Measurements from ENCODE around the gene ACTG1. TPM values are rescaled to one million over a fixed set of nuclear protein-coding genes. Genes with fewer than 3 reads are reported as not detected.

Gene ACTG1
- 3,857 TPM for total RNA-seq

DNA sequence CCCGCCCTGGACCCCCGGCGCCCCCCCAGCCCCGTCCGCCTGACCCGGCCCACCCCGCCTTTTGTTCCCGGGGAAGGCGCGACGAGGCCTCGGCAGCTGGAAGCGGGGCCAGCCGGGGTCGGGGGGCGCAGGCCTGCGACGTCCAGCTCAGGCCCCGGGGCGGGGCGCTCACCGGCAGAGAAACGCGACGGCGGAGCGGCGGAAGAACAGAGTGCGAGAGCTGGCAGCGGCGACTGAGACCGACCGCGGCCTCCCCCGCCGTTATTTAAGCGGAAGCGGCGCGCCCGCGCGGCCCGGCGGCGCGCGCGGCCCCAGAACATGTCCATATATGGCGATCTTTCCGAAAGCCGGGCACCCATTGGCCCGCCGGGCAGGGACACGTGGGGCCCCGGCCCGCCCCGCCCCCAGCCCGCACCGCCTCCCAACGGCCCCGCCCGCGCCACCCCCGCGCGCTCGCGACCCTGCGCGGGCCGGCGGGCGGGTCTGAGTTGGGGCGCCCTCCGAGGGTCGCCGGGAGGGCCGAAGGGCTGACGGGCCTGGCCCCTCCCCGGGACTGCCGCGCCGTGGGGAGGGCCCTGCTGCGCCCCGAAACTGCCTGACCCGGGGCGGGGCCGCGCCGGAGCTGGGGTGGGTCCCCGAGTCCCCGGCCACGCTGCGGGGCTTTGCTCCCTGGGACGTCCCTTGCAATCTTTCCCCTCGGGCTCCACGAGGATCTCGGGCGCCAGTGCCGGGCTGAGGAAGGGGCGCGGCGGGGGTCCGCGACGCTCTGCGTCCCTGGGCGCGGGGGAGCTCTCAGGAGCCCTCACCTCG, at the start of gene ACTG1:
TSS of gene ACTG1 (minus strand) at position 238 of the 810 bp plus-strand sequence. CDS start 445 bp downstream, outside the sequence.
- DNase-seq (ENCODE audit: low spot score): peak; percentile 96

DNA sequence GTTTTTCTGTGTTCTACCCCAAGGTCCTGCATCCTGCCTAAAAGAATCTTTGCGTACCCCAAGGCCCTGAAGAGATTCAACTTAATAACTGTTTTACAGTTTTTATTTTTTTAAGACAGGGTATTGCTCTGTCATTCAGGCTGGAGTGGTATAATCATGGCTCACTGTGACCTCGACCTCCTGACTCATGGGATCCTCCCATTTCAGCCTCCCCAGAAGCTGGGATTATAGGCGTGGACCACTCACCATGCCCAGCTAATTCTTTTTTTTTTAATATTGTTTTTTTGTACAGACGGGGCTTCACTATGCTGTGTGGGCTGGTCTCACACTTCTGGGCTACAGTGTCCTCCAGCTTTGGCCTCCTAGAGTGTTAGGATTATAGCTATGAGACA, 48.9 kb upstream of the ACTG1 start:
- DNase-seq (ENCODE audit: low spot score): no peak

DNA sequence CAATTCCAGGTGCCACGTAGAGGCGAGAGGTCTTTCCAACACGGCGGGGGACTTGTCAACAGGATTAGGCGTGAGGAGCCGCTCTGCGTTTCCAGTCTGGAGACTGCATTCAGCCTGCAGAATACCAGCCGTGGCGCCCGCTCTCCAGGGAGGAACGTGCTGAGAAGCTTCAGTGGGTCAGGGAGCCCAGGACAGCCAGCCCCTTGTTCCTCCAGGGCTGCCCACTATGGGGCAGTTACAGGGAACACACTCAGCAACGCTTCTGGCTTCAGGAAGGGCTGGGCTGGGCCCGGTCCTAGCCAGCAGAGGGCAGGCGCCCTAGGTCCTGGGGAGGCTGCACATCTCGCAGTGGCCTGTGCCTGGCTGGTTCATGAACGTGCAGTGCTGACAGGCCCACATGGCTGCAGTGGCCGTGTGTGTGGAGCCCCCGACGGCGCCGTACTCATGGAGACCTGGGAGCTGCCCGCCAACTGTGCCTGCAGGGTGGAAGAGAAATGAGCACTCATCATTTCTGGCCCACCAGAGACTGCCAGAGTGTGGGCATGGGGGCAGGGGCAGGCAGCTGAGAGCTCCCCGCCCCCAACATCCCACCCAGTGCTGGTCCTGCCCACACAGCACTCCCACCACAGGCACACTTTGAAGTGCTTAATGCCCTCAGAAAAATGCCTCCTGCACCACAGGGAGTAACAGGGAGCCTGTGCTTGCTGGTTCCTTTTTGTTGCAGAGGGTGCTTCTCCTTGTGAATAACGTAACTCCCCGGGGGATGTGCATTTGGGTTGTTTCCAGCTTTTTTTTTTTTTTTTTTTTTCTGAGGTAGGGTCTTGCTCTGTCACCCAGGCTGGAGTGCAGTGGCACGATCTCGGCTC, 46.6 kb upstream of the ACTG1 start:
- DNase-seq (ENCODE audit: low spot score): no peak

GRCh38 chr17:81558115-81558468, 45.5 kb upstream of the ACTG1 start:
- DNase-seq (ENCODE audit: low spot score): no peak

DNA sequence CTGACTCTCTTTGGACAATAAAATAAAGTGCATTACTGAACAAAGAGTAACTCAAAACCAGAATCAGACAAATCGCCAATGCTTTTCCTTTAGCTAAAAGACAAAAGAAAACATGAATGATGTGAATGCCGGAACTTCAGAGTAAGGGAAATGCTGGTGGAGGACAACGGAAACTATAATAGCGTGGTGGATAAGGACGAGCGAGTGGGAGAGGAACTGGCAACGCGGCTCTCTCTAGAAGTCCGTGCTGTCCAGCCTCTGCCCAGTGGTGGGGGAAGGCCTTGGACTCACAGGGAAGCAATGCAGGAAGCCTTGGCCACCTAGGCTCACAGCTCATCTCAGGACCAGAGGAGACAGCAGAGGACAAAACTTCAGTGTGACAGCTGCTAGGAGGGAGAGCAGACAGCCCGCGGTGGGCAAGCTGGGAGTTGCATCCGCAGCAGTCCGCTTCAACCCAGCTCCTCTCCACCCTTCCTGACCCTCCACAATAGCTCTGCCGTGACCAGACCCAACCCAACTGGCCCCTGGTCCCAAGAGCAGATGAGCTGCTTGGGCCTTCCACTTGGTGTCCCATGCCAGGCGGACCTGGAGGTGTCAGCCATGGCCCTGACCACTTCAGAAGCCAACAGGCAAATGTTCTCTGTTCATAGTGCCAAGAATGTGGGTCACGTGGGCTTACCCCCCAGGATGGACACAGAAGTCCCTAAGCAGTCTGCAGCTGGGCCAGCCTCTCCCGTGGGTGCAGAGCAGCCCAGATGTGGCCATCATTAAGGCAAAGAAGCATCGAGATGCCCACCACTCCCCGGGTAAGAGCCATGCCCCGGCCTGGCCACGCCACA, 44.9 kb upstream of the ACTG1 start:
- no peak for DNase-seq (ENCODE audit: low spot score)

- DNase-seq (ENCODE audit: low spot score): no peak
Observed at GRCh38 chr17:81556863-81557262, 44.3 kb upstream of the ACTG1 start.

GRCh38 chr17:81556175-81556691, 43.6 kb upstream of the ACTG1 start:
- DNase-seq (ENCODE audit: low spot score): no peak

GRCh38 chr17:81553616-81554181, 41.1 kb upstream of the ACTG1 start:
- no peak for DNase-seq (ENCODE audit: low spot score)

- DNase-seq (ENCODE audit: low spot score): peak; percentile 77
Observed at GRCh38 chr17:81553018-81553615, 40.5 kb upstream of the ACTG1 start.

GRCh38 chr17:81552244-81553017, 39.8 kb upstream of the ACTG1 start, which contains the start of gene FAAP100:
TSS of gene FAAP100 (minus strand) at chr17:81552353. CDS start at chr17:81552330, 23 bp downstream.
- peak; percentile 76 for DNase-seq (ENCODE audit: low spot score)

DNA sequence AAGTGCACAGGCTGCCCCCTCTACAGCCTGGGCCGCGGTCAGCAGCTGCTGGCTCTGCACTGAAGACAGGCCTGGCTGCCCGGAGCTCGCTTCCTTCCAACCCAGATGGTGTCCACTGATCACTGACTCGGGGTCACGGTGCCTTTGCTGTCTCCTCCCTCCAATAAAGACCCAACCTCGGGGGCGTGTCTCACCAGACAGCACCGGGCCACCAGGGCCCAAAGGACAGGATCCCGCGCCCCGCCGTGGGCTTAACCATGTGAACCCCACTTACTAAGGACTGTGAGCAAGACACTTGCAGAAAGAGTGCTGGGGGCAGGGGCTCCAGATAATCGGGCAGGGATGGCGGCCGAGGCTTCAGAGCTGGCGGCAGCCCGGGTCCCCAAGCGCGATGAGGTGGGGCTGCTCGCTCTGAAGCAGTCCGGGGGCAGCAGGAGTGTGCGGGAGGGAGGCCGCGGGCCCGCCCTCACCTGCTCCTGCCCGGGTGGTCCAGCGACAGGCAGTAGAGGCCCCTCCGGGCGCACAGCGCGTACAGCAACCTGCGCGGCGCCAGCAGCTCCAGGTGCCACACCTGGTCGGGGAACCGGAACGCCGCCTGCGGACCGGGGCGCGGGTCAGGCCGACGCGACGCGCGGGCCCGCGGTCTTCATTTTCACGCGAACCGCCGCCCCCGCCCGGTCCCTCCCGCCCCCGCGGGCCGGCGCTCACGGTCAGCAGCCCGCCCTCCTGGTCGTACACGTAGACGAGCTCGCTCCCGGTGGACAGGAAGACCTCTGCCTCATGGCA, 39.1 kb upstream of the ACTG1 start:
- no peak for DNase-seq (ENCODE audit: low spot score)

DNA sequence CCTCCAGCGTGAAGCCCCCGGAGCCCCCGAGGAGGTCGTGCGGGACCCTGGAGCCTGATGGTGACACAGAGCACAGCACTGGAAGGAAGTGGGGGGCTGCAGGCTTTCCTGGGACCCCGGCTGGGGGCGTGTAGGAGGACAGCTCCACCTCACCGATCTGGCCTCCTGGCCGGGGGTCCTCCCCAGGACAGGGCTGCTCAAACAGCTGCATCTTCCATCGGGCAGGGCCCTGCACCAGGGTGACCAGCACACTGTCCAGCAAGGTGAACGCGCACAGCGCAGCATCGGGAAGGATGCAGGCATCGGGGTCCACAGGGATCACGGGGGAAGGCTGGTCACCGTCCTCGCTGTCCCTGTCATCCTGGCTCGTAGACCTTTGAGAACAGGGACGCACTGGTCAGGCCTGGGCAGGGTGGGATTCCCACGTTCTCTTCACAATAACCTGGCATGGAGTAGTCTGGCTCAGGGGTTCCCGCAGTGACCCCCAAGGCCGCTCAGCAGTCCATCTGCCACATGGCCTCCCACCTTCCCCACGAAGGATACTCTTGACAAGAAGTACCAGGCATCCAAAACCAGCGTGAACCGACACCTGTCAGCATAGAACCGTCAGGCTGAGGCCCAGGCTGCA, 38.3 kb upstream of the ACTG1 start:
- DNase-seq (ENCODE audit: low spot score): no peak

DNA sequence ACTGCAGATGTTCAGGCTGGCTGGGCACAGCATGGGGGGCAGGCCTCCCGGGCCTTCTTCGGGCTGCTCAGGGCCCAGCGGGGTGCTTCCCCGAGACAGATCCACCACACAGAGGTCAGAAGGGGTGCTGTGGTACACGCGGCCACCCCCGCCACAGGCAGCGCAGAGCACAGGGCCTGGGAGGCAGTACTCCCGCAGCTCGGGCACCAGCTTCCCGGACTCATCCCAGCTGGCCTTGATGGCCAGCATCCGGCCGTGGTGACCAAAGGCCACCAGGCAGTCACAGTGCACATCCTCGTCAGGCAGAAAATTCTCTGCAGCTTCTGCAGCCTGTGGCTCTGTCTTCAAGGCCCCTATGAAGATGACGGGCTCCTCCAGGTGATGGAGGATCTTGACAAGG, 37.7 kb upstream of the ACTG1 start:
- no peak for DNase-seq (ENCODE audit: low spot score)

GRCh38 chr17:81549826-81550225, 37.2 kb upstream of the ACTG1 start:
- no peak for DNase-seq (ENCODE audit: low spot score)

DNA sequence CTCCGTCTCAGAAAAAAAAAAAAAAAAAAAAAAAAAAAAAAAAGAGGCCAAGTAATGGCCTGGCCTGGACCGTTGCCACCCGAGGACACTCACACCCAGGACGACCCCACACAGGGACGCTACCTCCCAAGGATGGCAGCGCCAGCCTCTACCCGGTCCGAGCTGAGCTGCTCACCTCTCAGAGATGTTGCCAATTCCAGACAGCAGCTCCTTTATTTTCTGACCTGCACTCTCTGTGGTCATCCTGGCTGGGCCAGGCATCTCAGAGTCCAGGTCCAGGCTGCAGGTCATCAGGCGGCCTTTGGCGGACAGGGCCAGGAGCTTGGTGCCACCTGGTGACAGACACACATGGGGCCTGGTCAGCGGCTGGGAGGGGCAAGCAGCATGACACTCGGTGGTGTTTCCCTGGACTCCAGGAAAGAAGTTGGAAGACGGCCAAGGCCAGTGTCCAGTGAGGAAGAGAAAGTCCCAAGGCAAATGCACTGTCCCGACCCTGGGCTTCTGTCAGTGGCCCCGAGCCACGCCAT, 36.5 kb upstream of the ACTG1 start:
- no peak for DNase-seq (ENCODE audit: low spot score)

DNA sequence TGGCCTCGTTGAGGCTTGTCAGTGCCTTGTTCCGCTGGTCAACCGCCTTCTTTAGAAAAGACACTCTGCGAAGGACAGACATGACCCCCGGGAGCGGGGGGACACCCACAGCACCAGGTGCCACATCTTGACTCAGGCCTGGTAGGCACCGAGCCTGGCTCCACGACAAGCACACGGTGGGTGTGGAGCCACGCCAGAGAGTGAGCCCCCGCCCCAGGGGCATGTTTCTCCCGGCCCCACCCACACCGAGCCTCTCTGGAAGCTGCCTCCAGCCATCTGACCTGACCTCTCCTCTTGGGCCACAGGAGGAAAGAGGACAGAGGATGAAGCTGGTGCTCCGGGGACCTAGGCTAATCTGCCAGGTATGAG, 35.0 kb upstream of the ACTG1 start:
- no peak for DNase-seq (ENCODE audit: low spot score)

DNA sequence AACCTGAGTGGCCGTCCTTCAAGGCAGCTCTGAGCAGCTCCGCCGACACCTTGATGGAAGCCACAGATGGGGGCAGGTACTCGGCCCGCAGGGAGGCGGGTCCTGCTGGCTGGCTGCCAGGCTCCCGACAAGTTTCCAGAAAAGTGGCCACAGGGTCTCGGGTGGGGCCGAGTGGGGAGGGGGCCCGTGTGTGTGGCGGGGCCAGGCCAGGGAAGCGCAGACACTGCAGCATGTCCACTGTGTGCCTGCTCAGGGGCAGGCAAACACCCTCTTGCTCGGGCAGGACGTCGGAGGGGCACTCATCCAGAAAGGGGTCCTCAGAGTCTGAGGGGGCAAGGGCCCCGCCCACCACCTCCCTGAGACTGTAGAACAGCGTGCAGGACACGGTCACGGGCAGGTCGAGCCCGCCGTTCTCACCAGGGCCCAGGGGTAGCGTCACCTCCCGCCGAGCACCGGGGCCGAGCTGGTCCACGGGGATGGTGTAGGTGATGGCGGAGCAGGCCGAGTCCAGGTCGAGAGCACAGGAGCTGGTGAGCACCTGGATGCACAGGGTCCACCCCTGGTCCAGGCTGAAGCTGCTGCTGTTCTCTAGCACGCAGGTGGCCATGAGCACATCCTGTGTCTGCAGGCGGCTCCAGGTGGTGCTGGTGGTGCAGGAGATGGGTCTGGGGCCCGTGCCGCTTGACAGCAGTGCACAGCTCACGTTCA, 34.5 kb upstream of the ACTG1 start:
- no peak for DNase-seq (ENCODE audit: low spot score)

Data from ureter (tissue), 1 donor.